NCI-H2081 (cell line): ENCODE measurements around the gene PTPN1.

Experiments
- DNase-seq, 2 experiments: peaks; one replicate each; lab custom pipeline; 2025; lab: John Stamatoyannopoulos, UW

Gene PTPN1

DNA sequence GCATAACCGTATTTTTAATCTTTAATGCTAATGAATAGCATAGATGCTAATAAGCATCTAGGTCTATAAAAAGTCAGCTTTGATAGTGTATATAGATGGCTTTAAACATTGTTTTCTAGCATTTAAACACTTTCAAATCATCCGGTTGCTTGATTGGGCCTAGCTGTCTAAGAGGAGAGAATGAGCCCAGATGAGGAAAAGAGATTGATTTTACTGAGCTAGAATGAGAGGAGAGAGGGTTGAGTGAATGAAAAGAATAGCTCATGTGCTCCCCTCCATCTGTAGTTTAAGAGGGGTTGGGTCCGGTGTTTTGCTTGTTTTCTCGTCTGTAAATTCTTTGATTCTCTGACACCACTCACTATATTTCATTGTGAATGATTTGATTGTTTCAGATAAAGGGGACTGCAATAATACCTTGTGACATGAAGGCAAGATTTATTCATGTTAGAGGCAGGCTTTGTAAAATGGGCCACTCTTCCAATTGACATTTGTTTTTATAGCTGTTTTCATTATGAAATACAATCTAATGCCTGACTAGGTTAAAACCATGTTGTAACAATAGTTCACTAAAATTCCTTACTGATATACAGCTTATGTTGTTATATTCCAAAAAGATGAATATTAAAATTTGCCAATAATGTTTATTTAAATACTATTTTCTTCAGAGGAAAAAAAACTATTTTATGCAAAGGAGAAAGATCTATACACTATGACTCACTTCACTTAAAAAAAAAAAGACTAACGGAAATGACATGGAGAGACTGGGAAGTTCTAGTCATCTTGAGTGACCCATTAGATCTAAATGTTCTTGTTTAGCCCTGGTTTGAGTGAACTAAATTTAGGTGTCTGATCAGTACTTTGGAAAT, 3.2 kb downstream of the PTPN1 start:
- DNase-seq, result no peak

DNA sequence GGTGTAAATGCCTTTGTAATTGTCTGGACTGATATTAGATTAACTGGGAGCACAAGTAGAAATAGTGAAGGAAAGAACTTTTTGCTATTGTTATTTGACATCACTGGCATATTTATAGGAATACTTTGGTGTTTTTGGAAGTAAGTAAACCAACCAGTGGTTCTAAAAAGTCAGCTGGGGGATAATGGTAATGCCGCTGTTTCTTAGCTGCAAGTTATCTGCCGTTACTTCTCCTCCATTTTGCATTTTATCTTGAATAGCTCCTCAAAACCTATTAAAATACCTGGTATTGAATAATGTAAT, 3.8 kb downstream of the PTPN1 start:
- no peak for DNase-seq

DNA sequence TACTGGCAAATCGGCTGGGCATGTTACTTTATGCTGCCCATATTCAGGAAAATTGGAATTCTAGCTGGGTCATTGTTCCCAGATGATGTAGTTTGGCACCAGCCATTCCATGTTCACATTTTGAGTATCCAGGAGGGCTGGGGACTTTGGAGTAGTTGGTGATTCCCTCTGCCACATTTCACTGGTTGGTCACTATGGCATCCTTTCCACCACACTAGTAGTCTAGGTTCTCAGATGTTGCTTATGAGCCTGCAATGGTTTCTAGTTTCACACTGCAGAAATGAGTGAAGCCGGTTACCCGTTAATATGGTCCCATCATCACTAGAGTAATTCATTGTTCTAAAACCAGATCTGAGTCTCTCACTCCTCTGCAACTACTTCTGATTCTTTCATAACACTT, 4.6 kb downstream of the PTPN1 start:
- DNase-seq, result no peak

DNA sequence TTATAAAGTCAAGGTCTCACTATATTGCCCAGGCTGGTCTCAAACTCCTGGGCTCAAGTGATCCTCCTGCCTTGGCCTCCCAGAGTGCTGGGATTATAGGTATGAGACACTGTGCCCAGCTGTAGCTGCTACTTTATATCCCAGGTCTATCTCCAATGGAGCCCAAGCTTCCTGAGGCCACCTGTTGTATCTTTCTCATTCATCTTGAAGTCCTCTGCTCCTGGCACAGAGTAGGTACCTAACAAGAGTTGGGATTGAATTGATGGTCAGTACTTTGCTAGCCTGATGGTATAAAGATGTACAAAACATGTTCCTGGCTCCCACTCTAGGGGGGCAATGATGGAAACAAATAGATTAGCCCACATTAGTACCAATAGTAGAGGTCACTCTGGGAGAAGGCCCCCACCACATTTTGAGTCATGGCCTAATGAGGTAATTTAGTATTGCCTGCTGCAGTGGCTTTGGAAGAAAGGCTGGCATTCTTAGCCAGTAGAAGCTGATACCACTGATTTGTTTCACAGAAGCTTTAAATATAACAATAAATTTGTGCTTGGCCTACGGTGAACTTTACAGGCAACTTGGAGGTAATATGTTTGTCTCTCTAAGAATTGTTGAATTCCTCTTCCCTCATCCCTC, 5.4 kb downstream of the PTPN1 start:
- no peak for DNase-seq

DNA sequence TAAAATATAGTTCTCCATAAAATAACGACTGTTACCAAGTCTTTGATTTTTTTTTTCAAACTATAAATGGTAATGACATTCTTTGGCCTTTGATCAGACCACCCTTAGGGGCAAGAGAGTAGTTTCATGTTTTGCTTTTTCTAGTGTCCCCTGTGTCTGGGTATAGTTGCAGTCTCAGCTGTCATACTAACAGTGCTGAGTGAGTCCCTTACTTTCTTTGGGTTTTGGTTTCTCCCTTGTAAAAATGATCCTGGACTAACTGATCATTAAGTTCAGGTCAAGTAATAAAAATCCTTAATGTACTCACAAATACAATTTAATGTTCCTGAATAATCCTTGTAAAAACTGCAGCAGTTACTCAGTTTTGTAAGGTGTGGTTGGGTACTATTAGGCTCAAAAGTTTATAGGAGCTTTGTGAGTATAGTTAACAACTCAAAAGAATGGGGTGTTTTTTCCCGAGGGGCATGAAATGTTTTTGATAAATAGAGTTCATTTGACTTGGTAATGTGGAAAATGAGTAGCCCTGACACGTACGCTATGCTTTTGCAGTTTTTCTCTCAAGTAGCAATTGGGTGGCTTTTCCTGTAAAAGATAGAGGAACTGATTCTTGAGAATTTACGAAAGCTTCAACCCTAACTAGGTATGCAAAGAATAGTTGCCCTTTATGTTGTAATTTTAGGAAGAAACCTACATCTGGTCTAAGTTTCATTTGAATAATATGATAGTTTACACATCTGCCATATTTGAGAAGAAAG, 6.2 kb downstream of the PTPN1 start:
- no peak for DNase-seq

DNA sequence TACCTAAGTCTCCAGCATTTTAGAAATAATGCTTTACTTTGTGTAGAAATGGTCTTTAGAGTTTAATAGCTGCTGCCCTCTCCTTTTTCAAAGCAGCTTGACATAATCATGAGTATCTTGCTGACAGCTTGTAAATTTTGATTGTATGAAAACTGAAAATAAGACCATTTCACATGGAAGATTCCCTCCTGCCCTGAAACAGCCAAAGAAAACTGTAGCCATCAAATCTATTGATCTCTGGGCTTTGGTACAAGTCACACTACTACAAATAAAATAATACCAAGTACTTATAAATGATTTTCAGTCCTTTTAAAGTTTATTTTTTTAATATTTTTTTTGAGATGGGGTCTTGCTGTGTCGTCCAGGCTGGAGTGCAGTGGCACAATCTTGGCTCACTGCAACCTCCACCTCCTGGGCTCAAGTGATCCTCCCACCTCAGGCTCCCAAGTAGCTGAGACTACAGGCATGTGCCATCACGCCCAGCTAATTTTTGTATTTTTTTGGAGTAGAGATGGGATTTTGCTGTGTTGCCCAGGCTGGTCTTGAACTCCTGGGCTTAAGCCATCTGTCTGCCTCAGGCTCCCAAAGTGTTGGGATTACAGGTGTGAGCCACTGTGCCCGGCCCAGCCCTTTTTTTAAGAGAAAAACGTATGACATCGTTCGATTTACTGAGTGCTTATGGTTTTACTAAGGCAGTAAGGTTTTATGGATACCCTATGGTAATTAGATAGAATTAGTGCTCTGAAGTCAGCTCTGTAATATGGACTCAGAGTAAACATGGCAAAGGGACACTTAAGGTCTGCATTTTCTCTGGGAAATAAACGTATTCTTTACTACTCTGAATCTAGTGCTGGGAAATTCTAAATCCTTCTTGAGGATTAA, 7.0 kb downstream of the PTPN1 start:
- DNase-seq, result no peak

DNA sequence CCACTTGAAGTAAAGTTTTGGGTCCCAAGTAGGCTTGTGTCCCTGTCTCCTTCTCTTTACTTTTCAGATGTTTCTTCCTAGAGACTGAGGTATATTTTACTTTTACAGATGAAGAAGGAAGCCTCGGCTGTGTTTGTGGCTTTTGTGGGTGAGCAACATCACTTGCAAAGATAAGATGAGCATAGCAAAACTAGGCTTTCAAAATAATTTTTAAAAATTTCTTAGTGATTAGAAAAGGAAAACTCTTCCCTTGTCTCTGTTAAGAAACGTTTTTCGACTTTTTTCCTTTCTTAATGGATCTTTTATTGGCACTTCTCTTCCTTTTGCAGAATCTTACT, 7.6 kb downstream of the PTPN1 start:
- DNase-seq, result no peak

DNA sequence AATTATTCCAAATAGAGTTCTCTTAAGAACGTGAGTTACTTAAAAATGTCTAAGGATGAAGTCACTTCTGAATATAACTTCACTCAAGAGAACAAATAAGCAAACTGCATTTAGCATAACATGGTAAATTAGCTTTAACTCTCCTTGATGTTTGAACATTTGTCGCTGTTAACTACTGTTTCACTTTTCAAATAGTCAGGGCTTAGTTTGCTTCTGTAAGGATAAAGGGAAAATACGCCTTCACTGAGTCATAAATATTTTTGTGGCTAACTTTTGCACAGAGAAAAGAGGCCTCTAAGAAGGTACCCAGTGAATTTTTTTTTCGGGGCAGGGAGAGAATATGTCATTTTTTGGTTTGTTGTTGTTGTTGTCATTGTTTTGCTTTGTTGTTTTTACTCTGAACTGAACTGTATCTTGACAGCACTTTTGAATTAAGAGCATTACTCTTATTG, 8.1 kb downstream of the PTPN1 start:
- no peak for DNase-seq

DNA sequence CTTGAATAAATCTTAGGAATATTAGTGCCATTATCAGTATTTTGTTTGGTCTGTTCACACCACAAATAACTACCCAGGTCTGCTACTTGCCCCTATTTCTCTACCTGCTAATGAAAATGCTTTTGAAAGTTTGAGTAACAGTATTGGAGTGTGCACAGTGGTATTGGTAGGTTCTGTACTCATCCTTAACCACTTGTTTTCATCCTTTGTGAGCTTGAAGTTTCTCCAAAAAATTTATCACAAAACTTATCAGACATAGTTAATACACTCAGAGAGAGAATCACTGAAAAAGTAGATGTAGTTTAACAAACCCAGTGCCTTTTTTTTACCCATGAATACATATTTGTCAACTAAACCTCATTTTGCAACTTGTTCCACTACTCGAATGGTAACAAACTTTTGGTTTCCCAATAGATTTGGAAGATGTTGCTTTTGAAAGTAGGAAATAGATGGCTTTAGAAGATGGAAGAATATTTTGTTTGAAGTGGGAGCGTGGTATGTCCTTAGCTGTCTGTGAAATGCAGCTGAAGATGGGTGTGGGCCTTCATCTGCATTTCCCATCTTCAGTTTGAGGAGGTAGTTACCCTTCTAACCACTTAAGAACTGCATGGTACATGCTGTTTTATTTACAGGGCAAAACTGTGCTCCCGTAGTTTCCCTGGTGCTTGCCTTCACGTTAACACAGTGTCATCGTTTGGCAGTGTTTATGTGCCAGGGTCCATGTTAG, 9.0 kb downstream of the PTPN1 start:
- DNase-seq, result no peak

DNA sequence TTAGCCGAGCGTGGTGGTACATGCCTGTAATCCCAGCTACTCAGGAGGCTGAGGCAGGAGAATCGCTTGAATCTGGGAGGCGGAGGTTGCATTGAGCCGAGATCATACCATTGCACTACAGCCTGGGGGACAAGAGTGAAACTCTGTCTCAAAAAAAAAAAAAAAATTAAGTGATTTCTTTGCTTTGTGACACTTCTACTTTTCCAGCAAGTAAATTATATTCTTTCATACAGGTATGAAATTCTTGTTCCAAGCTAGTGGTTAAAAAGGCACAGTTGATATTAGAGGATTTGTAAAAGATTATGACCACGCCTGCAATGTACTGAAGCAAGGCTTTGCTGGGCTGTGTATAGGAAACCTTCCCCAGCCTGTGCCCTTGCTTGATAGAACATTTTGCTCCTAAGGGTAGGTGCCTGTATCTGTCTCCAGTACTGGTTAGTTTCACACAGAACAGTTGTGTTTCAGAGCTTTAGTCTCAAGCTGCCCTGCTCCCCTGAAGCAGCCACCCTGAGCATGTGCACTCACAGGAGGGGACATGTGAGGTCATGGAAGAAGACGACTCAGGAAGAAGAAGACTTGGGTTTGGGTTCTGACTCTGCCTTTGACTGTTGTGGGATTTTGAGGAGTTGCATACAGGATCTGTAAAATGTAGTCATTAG, 10.2 kb downstream of the PTPN1 start:
- DNase-seq, result no peak

DNA sequence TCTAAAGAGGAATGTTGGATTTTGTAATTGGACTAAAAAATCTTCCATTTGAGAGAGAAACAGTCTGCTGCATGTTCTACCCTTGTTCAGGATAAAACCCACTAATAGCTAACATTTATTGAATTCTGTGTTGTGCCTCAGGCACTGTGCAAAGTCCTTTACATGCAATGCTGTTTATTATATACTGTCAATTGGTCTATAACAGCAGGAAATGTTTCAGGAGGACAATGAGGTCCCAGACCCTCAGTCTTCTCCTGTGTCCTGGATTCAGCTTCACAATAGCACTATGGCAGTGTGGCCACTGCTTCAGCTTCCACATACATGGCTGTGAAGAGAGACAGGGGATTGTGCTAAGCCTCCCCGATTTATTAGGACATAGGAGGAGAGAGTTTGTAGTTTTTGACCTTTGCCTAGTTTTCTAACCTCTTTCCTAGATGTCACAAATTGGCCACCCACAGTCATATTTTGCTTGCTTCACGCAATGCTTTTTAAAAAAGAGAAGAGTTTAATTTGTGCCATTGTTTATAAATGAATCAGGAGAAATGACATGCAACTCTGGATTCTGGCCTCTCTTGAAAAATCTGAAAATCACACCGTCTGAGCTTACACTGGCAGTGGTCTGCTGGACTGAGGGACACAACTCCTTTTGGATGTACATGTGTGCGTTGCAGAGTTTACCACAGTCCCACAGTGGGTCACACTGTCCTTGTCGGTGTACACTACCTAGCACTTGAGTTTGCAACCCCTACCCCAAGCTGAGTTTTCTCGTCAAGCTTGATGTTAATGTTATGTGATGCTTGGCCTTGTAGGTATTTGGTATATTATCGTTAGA, 11.3 kb downstream of the PTPN1 start:
- DNase-seq, result peak in 1 of 2 experiments; percentile 21

DNA sequence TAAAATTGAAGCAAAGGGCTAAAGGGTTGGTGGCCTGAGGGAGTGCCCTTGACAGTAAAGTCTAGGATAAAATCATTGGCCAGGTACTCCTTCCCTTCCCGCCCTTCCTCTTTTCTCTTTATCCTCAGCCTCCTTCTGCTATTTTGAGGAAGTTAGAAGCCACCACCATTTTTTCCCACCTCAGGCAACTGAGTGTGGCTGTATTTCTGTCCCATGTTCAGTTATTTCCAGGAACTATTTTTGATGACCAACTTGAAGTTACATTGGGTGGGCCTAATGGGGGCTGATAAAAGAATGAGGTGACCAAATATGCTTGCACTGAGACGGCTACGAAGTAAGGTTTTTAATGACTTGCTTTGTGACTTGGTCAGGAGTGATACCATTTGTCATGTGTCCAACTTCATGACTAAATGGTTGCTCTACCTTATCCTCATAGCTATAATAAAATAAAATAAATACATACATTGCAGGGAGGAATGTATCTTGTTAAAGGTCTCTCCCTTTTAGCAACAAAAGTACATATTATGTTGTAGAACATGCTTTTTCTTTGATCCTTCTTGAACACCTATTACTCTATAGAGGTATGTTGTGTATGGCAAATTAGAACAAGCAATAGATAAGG, 12.0 kb downstream of the PTPN1 start:
- DNase-seq, result no peak

DNA sequence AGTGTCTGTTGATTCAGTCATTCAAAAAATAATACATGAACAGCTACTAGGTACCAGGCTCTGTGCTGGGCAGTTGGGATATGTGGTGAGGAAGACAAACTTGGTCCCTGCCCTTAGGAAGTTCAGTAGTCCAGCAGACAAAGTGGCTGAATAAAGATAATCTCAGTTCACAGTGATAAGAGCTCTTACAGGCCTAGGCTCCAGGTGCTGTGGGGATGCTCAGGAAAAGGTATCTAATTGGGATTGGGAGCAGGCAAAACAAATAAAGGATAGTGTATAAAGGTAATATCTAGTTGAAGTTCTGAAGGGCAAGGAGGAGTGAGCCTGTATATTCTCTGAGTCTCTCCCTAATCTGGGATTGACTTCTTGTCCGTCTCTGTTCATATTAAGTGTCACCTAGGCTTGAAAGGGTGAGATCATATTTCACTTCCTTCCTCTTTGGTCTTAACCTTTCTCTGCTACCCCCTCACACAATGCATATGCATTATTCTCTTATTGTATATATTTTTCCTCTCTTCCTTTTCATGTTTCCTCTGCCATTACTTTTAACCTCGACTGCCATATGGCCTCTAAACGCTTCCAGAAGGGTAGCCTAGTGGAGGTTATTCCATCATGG, 13.5 kb downstream of the PTPN1 start:
- DNase-seq, result no peak

DNA sequence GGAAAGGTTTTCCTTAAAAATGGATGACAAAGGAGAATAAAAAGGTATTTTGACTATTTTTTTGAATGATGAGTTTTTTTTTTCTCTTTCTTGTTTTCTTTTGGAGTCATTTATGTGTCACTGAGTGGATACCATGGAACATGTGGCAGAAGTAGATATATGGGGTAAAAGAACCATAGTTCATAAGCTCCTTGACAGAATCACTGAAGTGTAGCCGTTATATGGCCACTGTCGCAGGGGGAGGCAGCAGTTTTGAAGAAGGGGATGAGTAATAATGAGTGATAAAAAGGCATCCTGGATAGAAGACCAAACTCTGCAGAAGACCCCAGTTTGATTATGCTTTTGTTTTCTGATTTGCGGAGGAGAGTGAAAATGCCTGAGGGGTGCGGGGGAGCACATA, 15.5 kb downstream of the PTPN1 start:
- no peak for DNase-seq

DNA sequence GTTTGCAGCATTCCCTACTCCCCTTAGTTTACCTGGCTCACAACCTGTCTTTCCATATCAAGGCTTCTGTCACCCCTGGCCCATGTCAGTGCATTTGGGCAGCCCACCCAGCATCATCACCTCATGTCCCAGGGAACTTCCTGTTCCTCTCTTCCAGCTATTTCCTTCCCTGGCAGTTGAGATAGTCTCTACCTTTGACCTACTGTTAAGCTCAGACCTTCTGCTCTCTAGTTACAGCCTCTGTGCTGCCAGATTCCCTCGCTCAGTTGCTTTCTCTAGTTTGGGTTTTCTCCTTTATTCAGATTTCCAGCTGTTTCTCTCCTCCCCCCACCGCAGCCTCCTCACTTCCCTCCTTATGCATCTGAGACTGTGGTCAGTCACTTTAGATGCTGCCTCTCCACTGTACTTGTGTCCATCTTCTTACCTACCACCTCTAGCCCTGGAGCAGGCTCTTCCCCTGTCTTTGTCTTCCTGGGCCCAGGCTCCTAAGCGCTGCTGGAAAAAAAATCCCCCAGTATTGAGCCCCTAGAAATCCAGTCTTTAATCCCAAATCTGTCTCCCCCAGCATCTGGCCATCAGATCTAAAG, 16.3 kb downstream of the PTPN1 start:
- no peak for DNase-seq

DNA sequence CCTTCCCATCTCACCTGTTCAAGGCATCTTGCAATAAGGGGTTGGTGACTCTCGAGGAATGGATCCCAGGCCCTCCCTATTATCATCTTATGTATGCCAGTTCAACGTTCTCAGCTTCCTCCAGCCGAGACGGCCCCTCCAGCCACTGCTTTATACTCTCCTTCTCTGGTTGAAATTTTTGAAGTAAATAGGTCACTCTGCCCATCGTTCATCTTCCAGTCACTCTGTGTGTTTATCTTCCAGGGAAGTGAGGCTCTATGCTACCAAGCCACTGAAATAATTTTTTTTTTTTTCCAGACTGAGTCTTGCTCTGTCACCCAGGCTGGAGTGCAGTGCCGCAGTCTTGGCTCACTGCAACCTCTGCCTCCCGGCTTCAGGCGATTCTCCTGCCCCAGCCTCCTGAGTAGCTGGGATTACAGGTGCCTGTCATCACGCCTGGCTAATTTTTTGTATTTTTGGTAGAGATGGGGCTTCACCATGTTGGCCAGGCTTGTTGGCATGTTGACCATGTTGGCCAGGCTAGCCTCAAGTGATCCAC, 17.0 kb downstream of the PTPN1 start:
- no peak for DNase-seq

DNA sequence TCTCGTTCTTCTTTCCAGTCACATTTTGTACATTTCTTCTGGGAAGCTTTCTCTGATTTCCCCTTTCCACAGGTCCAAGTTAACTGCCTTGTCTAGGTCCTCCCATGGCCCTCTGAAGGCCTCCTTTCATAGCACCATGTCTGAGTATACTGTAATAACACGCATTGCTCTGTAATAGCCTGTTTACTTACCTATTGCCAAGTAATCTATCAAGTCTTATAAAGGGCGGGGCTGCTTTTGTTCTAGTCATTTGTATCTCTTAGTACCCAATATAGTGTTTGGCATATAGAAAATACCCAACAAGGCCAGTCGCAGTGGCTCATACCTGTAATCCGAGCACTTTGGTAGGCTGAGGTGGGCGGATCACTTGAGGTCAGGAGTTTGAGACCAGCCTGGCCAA, 17.9 kb downstream of the PTPN1 start:
- no peak for DNase-seq

DNA sequence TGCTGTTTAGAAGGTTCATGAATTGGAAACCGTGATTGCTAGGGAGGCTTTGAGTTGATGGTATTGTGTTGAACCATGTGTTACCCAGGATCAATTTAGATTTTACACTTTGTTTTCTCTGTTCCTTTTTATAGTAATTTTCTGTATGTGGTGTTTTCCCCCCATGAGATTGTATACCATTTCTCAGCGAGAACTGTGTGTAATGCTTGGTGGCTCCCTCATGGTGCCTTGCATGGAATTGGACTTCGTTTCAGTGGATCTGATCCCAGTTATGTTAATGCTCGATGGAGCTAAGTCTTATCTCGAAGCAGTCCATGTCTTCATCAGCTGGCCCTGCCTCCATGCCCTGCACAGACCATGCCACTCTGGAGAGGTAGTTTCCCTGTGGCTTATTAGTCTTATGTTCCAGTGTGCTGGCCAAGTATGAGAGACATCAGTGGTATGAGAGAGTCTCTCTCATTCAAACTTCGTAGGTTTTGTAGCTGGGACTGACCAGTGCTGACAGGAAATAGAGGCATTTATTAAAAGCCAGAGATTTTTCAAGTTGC, 18.7 kb downstream of the PTPN1 start:
- no peak for DNase-seq
